NCI-H146 (cell line): ENCODE measurements around the gene AK2.
"Not testable (repeated sequence)": the region's sequence is repeated elsewhere in the genome, so short reads cannot be mapped to it uniquely, and the experiment has no call there.

Experiments used
- DNase-seq: peaks from one replicate; lab custom pipeline; 2025; lab: John Stamatoyannopoulos, UW

AK2 gene

DNA sequence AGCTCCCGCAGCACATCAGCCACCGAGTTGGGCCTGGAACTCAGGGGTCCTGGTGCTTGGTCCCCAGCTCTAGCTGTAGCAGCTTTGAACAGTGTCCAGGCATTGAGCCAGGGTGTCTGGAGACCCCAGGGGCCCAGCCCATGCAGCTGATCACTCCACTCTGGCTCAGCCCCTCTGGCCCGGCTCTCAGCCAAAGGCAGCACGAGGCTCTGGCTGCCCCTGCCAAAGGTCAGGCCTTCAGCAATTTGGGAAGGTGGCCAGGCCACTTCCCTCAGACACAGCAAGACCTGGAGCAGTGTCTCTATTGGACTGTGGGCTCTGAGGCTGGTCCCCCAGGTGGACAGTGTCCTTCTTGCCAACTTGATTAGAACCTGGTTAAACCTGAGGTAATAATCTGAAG is 37.7 kb downstream of the AK2 start:
- DNase-seq: no peak

DNA sequence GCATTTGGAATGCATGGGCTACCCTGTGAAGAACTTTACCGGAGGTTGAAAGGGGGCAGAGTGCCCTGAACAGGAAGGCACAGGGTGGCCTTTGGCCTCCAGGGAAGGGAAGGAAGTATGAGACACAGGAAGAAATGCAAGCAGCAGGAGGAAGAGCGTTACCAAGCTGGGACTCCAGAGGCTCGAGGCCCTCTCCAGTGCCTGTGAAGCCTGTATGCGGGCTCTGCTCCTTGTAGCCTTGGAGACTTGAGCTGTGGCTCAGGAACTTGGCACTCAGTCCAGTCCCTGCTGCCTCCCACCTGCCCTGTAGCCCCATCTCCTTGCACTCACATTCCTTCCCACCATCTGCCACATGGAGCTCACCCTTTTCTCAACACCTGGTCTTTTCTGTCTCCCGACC is 38.6 kb downstream of the AK2 start:
- DNase-seq: no peak

DNA sequence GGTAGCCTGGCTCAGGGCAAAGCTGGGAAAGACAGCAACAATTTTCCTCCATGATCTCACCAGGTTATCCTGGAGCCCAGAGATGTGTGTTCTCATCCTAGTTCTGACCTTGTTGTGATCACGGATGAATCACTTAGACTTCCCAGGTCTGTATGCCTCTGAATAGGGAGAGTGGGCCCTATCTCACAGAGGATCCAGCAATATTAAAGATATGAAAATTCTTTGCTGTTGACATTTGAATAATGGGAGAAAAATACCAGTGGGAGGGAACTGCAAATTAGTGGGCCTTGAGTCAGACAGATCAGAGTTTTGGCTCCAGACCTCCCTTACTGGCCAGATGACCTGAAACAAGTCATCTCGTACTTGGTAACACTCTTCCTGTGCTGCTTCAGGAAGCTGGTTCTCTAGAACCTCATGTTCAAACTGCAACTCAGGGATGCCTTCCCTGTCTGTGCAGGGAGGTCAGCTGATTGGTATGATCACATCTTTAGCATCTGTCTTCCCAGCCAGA is 39.2 kb downstream of the AK2 start:
- no peak for DNase-seq

DNA sequence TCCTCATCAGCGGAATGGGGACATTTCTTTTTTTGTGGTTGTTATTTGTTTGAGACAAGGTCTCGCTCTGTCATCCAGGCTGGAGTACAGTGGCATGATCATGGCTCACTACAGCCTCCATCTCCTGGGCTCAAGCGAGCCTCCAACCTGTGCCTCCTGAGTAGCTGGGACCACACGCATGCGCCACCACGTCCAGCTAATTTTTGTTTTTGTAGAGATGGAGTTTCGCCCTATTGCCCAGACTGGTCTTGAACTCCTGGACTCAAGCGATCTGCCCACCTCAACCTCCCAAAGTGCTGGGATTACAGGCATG is 43.4 kb downstream of the AK2 start:
- DNase-seq: not testable (repeated sequence)

GRCh38 chr1:32992489-32993323 is 44.0 kb downstream of the AK2 start:
- no peak for DNase-seq

DNA sequence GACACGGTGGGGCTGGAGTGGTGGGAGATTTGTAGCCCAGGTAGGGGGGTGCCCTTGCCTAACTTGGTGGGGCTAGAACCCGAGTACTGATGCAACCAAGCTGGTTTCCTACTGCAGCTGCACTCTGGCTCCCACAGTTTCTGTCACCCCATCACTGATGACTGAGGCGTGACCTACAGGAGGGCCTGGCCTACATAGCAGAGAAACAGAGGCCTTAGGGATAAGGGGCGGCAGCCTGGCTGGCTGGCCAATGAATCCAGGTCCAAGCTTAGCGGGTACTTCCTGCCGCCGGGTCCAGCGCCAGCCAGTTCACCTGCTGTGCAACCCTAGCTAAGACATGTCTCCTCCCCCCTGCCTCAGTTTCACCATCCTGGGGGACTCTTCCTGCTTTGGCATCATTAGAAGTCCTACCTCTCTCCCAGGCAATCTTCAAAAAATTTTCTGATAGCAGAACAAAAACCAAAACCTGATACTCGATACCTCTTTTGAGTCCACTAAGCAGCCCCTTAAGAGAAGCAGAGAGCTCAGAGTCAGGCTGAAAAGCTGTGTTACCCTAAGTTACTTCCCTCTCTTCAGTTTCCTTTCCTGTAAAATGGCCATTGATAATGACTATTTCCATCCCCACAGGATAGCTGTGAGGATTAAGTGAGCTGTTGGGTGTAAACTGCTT is 44.7 kb downstream of the AK2 start:
- no peak for DNase-seq

GRCh38 chr1:32991386-32991785 is 45.3 kb downstream of the AK2 start:
- no peak for DNase-seq

- DNase-seq: no peak
These were observed 45.8 kb downstream of the AK2 start for GRCh38 chr1:32990887-32991286.

- DNase-seq: no peak
These were observed 47.3 kb downstream of the AK2 start for GRCh38 chr1:32989160-32990050.

GRCh38 chr1:32988665-32989064 is 48.0 kb downstream of the AK2 start:
- no peak for DNase-seq

DNA sequence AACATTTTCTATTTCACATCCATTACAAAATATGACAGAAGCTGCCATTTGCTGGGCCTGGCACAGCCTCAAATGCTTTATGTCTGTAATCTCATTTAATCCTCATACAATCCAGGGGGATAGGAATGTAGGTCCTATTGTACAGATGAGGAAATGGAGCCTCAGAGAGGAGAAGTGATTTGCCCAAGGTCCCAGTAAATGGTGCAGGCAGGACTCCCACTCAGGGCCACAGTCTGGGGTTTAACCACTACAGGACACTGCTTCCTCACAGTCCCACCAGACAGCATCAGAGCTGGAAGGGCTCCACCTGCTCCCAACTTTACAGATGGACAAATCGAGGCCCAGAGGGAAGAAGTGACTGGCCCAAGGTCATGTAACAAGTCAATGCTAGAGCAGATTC is 51.5 kb downstream of the AK2 start:
- DNase-seq: no peak

DNA sequence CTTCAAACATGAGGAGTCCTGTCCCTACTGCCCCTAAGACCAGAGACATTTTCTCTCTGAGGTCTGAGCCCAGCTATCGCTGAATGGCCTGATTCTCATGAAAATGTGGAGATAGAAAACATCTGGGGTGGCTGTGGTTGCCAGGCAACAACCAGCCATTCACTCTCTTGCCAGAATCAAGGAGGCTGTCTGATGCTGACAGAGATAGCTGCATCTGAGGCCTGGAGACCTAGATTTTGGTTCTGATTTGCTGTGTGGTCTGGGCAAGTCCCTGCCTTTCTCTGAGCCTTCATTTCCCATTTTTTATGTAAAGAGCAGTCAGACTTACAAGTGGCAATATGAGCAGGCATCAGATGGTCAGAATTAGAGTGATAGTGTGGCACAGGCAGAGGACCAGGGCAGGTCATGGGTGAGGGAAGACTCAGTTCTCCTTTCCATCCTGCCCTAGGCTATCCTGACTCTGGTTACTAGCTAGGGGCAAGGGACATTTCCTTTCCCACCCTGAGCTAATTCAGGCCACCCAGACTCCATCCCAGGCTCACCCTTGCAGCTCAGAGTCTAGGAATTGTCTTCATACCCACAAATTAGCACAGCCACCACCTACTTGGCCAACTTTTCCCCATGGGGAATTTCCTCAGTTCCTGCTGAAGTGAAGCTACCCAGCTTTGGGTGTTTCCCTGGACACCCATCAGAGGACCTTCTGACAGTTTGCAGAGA is 52.1 kb downstream of the AK2 start:
- DNase-seq: no peak

DNA sequence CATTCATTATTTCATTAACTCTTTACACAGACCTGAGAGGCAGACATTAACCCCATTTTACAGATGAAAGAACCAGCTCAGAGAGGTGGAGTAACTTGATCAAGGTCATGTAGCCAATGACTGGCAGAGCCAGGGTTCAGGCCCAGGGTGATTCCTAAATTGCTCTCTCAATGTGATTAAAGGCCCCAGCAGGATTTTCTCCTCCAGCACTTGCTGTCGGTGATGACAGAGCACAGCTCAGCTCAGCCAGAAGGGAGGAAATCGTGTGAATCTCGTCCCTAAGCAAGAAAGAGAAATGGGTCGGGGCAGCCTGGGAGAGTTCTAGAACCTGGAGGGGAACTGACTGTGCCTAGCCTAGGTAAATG is 52.6 kb downstream of the AK2 start:
- DNase-seq: no peak

- no peak for DNase-seq
These were observed 53.7 kb downstream of the AK2 start for GRCh38 chr1:32983020-32983419.

DNA sequence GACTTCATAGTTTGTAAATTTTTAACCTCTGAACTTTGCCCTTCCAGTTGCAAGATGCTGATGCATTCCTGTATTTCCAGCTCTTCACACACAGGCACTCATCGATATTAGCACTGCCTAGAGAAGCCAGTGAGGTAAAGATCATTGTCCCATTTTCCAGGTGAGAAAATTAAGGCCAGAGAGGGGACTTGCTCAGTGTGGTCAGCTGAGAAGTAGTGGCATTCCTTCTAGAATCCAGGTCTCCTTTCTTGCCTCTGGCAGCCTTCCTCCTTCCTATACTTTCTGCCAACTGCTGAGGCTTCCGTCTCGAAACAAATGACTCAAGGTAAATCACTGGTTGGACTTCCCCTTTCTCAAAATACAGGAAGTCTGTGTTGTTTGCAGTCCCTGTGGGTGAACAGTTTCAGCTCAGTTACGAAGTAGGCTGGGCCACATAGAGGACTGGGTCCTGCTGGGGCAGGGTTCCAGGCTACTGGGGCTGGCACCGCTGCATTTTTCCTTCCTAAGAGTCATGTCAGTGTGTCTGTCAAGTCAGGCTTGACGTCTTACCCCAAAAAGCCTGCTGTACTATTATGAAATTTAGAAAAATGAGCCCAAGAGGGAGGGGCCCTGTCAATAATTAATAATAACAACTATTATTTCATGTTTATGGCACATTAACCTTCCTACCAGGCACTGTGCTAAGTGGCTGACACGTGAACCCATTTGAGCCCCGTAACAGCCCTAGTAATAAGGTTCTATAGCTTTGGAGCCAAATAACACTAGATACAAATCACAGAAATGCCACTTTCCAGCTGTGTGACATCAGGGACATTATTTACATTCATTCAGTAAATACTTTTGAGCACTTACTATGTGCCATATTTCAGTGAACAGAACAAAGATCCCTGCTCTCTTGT is 55.4 kb downstream of the AK2 start:
- peak; percentile 6 for DNase-seq

GRCh38 chr1:32980080-32980479 is 56.6 kb downstream of the AK2 start:
- DNase-seq: no peak

DNA sequence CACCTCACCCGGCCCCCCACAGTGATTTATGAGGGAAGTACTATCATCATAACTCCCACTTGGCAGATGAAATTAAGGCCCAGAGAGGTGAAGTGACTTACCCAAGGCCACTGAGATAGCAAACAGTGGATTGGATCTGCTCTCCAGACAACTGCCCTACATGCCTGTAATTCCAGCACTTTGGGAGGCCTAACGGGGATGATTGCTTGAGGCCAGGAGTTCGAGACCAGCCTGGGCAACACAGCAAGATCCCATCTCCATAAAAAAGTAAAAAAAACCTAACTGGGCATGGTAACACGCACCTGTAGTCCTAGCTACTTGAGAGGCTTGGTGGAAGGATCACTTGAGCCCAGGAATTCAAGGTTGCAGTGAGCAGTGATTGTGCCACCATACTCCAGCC is 57.8 kb downstream of the AK2 start:
- DNase-seq: no peak

- DNase-seq: no peak
These were observed 59.1 kb downstream of the AK2 start for GRCh38 chr1:32977546-32978087.

DNA sequence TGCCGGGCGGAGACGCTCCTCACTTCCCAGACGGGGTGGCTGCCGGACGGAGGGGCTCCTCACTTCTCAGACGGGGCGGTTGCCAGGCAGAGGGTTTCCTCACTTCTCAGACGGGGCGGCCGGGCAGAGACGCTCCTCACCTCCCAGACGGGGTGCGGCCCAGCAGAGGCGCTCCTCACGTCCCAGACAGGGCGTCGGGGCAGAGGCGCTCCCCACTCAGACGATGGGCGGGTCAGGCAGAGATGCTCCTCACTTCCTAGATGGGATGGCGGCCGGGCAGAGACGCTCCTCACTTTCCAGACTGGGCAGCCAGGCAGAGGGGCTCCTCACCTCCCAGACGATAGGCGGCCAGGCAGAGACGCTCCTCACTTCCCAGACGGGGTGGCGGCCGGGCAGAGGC is 61.6 kb downstream of the AK2 start:
- DNase-seq: not testable (repeated sequence)

DNA sequence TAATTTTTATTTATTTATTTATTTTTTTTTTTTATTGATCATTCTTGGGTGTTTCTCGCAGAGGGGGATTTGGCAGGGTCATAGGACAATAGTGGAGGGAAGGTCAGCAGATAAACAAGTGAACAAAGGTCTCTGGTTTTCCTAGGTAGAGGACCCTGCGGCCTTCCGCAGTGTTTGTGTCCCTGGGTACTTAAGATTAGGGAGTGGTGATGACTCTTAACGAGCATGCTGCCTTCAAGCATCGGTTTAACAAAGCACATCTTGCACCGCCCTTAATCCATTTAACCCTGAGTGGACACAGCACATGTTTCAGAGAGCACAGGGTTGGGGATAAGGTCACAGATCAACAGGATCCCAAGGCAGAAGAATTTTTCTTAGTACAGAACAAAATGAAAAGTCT is 63.2 kb downstream of the AK2 start:
- not testable (repeated sequence) for DNase-seq
